NOMO-1 treated with DMSO at 0.1 percent for 48 hours (cell line): ENCODE data around the gene C1orf159.
"Not testable (repeated sequence)": the region's sequence is repeated elsewhere in the genome, so short reads cannot be mapped to it uniquely, and the experiment has no call there.

ENCODE experiments used
- DNase-seq: peaks from one replicate; lab custom pipeline; 2025; ENCODE audit not compliant: unreplicated experiment; lab: John Stamatoyannopoulos, UW

Gene C1orf159

DNA sequence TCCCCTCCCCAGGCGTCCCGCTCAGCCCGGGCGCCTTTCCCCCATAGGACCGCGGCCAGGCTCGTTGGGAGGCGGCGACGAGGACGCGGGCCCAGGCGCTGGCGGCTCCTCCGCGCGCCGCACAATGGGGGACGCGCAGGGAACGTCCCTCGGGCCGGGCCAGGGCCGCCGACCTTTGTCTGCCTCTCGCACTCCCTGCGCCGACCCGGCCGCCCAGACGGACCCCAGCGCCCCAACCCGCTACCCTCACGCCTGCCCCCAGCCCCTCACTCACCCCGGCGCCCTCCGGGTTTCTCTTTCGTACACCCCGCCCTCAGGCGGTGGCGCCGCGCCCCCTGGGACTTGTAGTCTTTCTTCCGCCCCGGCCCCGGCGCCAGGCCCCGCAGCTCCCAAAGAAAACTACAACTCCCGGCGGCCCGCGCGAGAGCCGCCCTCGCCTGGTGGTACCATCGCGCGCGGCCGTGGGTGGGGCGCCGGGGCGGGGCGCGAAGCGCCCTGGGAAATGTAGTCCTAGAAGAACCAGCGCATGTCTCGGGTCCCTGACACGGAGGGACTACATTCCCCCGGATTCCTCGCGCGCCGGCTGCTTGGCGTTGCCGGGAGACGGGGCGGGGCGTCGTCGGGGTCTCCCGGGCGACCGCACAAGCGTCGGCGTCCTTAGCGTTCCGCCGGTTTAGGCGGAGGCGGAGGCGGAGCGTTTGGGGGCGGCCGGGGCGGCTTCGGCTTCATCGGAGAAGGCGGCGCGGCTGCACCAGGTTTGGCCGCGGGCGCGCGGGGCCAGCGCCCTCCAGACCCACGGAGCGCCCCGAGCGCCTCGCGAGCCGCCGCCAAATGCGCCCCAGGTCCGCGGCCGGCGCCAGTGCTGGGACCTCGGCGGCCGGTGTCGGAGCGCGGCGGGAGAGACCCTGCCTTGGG lies at the start of gene C1orf159:
C1orf159 (minus strand) TSS at position 304 of the 915 bp plus-strand sequence. CDS start 24,546 bp downstream, outside the sequence.
- peak; percentile 95 for DNase-seq

DNA sequence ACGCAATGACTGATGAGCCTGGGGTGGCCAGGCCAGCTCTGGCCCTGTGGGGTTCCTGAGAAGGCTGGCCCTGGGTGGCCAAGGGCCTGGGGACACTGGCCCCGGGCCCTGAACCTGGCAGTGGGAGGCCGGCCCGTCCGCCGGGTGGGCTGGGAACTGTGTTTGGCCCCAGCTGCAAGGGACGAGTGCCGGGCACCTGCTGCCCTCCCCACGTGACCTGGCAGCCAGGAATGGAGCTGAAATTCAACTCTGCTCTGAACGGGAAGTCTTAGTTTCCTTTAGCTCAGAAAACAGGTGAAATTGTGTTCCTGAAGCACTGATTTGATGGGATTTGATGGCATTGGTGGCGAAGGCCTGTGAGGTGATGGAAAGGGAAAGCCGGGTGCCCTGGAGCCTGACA lies 49.6 kb upstream of the C1orf159 start:
- no peak for DNase-seq

GRCh38 chr1:1164701-1165451 lies 49.0 kb upstream of the C1orf159 start:
- no peak for DNase-seq

GRCh38 chr1:1164361-1164700 lies 48.4 kb upstream of the C1orf159 start:
- no peak for DNase-seq

DNA sequence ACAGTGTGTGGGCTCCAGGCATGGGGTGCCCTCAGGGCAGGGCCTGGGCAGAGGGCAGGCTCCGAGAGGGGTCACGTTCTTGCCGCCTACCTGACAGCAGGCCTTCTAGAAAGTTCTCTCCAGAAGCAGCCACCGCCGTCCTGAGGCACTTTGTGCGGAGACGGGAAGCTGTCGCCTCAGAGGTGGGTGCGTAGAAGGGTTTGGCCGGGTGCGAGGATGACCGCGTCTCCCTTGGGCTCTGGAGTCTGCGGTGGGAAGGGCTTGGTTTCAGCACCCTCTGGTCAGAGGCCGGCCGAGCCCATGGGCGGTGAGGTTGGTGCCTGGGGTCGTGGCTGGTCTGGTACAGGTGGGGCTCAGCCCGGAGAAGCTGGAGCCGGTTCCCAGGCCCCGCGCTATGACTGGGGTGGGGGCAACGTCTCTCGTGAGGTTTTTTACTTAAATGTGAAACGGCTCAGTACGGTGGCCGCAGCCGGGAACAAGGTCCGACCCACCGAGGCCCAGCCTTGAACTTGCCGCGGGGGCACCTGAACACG lies 47.7 kb upstream of the C1orf159 start:
- no peak for DNase-seq

DNA sequence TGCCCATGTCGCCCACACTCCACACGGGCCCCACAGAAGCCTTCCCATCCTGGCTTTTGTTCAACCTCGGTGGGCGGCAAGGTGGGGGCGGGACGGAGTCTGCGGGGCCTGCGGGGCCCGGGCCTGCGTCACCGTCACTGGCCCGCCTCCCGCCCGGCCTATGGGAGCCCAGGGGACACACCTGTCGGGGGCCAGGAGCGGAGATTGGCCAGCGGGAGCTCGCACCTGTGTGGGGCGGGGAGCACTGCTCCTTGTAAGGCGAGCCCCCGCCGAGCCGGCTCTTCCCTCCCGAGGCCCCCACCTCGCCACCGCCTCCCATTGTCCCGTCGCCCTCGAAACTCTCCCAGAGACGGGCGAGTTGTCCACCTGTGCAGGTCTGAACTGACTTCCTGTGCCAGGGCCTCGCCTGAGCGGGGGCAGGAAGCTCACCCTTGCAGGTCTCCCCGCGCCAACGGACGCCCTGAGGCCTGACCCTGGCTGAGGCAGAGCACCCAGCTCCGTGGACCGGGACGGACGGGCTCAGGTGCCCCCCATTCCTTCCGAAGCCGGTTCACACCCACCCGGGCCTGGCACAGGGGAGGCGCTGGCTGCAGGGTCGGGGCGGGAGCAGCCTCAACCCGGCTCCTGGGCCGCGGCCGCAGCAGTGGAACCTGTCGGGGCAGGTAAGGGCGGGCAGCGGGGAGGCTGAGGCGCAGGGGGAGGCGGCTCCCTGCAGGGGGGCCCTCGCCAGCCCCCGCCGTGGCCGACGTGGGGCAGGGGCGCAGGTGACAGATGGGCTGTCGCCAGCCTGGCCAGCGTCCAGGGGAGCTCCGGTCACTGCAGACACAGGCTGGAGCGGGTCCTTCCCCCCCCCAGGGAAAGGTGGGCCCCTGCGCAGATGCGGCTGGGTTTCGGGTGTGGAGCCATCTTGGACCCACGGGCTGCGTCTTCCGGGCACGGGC lies 47.0 kb upstream of the C1orf159 start:
- no peak for DNase-seq

DNA sequence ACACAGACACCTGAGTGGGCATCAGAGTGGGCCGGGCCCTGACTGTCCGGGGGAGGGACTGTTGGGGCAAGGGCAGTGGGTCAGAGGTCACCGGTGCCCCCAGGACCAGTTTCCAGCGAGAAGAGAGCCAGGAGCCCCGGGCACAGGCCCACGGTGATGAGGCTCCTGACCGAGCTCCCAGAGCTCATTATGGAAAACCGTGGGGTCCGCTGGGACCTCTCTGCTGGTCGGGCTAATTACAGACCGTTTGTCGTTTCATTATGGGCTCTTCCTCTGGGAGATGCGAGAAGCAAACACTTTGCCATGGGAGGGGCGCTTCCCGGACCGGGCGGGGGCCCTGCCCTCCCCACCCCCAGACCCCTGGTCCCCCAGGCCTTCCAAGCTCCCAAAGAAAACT lies 45.8 kb upstream of the C1orf159 start:
- no peak for DNase-seq

DNA sequence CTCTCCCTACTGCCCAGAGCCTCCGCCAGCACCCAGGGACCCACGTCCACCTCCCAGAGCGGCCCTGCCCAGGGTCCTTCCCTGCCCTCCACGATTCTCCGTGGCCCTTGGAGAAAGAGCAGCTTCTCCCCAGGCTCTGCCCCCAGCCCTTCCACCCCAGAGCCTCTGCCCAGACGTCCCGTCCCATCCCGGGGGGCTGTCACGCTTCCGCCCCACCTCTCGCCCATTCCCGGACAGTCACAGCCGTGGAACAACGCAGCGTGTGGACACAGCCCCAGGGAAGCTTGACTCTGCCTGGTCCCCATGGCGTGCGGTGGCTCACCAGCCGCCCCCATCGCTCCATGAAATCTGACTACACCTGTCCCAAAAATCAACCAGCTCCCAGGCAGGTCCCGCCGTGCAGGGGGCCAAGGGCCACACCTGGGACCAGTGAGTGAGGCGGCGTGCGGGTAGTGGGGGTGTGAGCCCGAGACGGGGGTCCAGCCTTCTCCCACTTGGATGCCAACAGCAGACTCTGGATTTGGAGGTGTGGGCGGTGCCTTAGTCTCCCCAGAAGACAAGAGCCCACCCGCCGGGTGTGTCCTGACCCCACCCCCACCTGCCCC lies 45.3 kb upstream of the C1orf159 start:
- DNase-seq, result no peak

DNA sequence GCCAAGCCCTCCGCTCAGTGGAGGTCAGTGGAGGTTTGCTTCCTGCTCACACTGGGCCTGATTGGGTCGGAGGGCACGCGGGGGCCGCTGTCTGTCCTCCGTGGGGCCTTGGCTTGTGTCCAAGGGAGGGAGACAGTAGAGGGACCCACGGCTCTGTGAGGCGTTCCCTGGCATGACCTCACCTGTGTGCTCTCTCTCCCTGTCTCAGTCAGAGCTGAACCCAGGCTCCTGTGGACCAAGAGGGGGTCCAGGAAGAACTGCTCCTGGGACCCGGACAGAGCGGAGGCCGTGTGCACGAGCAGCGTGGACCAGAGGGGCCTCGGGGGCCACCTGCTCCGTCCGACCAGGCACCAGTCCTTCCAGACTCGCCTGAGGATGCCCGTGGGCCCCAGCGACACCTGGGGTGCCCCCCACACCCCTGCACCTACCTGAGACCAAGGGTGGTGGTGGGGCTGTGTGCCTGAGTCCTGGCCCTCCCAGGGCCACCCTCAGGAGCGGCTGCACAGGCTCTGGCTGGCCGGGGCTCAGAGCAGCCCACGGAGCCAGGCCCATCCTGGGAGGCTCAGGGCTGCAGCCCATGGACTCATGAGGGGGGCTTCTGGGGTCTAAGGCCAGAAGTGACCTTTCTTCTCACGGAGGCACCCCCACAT lies 44.5 kb upstream of the C1orf159 start:
- no peak for DNase-seq

DNA sequence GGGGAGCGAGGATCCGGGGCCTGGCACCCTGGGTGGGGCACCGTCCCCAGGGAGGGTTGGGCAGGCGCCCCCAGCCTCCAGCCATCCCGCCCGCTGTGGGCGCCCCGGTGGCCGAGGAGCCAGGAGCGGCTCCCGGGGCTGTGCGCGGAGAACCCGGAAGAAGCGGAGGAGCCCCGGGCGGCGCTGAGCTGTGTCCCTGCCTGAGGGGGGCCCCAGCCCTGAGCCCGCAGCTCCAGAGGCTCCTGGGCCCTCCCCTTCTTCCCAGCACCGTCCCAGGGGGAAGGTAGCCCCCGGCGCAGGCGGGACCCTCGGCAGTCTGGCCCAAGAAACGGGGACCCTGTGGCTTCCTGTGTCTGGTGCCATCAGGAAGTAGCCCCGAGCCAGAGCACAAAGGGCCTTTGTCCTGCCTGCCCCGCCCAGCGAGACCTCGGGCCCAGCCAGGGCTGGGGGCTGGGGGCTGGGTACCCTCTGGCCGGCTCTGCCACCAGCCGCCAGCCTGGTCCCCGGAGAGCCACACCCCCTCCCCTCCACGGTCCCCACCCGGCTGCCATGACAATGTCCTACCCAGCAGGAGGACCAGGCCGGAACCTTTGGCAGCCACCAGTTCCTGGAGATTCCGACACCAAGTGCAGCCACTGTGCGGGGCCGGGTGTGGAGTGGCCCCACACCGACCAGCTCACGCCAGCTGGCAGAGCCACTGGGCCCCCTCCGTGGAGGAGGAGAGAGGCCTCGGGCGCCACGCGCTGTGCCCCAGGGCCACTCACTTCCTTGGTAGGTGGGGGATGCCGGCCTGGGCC lies 42.2 kb upstream of the C1orf159 start:
- peak; percentile 34 for DNase-seq

DNA sequence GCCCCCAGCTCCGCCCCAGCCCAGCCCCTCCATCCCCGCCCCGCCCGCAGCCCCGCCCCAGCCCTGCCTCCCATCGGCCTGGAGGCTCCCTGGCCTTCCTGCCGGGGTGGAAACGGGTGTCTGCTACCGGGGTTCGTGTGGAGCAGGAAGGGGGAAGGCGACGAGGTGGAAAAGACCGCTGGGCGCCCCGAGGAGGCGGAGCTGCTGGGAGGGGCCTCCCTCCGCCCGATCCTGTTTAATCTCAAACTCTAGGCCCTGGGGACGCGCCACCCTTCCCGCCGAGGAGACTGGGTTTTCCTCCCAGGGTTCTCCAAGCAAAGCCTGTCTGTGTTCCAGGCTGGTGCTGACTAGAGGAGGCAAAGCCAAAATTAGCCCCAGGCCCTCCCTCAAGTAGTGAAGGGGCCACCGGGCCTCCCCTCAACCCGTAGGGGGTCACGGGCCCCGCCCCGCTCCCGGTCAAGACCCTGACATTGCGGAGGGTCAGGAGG lies 41.6 kb upstream of the C1orf159 start:
- DNase-seq, result peak; percentile 90

DNA sequence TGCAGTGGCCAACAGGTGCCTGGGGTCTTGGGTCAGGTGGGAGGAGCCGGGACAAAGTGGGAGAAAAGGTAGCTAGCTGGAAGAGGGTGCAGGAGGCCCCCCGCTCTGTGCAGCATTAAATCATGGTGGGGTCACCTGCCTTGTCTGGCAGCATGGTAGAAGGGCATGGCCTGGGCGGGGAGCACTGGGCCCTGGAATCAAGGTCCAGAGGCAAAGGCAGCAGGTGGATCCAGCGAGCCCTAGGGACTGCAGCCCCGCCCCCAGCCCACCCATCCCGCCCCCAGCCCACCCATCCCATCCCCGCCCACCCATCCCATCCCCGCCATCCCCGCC lies 41.1 kb upstream of the C1orf159 start:
- no peak for DNase-seq

GRCh38 chr1:1156140-1157032 lies 40.5 kb upstream of the C1orf159 start:
- no peak for DNase-seq

DNA sequence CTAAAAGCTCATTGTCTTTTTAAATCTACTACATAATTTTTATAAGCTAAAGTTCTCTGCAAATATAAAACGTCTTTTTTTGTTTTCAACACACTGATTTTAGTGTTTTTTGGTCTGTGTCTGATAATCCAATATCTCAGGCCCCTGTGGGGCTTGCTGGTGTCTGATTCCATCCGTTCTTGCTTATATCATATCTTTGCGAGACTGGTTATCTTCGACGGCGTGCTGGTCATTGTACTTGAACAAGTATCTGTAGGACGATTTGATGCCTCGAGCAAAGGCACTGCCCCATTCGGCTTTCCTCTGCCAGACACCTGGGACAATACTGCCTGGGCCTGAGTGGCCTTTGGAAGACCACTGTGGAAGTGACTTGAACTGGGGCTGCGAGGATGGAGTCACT lies 39.4 kb upstream of the C1orf159 start:
- DNase-seq, result no peak

GRCh38 chr1:1153874-1154273 lies 38.0 kb upstream of the C1orf159 start:
- DNase-seq, result no peak

GRCh38 chr1:1153215-1153614 lies 37.3 kb upstream of the C1orf159 start:
- not testable (repeated sequence) for DNase-seq

DNA sequence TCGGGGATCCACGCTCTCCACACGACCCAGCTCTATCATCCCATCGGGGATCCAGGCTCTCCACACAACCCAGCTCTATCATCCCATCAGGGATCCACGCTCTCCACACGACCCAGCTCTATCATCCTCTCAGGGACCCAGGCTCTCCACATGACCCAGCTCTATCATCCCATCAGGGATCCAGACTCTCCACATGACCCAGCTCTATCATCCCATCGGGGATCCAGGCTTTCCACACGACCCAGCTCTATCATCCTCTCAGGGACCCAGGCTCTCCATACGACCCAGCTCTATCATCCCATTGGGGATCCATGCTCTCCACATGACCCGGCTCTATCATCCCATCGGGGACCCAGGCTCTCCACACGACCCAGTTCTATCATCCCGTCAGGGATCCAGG lies 36.5 kb upstream of the C1orf159 start:
- not testable (repeated sequence) for DNase-seq

- DNase-seq, result no peak
Measured at GRCh38 chr1:1151306-1151705, 35.4 kb upstream of the C1orf159 start.
